GM04504 (cell line): Measurements from ENCODE around the gene ELAVL1.

ENCODE experiments used
- DNase-seq: peaks from one replicate; pipeline ENCODE4 v3.0.0-alpha.2; 2012; ENCODE audit warnings: low read depth

The ELAVL1 gene

DNA sequence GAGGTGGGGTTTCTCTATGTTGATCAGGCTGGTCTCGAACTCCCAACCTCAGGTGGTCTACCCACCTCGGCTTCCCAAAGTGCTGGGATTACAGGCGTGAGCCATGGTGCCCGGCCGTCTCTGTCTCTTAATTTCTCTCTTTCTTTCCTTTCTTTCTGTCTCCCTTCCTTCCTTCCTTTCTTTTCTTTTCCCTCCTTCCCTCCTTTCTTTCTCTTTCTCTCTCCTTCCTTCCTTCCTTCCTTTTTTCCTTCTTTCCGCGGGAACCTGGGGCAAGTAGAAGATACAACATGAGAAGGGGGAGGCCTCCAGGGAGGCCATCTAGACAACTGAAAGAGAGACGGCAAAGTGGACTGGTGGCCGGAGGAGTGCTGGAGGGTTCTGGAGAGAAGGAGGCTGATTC is 15.2 kb upstream of the ELAVL1 start:
- DNase-seq: no peak

DNA sequence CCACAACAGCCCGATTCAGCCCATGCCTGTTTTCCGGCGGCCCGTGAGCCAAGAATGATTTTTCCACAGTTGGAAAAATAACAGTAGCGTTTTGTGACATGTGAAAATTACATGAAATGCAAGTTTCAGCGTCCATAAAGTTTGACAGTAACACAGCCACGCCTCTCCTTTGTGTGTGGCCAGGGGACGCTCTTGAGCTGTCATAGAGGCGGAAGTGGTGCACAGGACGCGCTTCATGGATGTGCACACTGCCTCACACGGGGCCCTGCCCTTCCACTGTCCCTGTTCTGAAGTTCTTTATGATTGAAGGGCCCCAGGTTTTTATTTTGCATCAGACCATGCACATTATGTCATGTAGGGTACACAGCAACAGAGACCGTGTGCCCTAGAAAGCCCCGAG is 12.4 kb upstream of the ELAVL1 start:
- no peak for DNase-seq

DNA sequence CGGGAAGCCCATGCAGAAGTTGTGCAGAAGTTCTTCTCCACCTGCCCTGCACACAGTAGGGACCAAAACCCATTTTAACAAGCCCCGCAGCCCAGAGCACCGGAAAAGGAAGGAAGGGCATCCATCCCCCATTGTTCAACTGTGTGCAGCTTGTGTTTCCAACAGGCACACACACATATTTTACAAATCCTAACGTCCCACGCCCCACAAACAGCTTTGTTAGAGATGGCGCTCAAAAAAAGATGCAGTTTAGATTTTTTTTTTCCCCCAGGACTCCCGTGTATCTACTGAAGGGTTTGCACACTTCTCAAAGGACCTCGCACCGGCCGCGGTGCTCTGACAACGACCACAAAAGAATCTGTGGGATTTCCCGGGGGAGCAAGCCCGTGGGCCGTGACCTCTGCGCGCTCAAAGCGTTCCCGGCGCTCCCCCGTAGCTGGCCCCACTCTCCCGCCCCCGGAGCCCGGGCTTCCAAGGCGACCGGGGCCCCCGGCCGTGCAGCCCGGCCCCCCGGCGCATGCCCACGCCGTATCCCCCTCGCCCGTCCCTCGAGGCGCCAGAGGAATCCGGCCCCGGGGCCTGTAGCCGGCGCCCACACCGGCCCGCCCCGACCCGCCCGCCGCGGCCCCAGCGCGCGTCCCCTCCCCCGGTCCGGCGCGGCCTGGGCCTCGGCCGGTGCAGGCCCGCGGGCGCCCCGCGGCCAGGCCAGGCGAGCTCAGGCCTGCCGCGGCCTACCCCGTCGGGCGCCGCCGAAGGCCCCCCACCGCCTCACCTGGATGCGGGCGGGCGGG is 523 bp downstream of the ELAVL1 start:
- DNase-seq: no peak

DNA sequence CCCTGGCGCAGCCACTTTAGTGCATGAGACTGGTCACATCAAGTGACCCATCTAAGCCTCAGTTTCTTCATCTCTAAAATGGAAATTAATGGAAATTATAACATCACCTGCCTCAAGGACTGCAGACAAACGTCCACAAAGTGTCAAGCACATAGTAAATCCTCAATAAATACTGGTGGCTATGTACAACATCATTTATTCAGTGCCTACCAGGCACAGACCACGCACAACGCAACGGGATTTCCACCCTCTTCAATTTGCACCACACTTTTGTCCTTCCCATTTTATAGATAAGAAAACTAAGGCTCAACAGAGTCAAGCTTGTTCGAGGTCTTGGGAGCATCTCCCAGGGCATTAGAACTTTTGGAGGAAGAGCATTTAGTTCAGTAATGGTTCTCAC is 1.4 kb downstream of the ELAVL1 start:
- no peak for DNase-seq

DNA sequence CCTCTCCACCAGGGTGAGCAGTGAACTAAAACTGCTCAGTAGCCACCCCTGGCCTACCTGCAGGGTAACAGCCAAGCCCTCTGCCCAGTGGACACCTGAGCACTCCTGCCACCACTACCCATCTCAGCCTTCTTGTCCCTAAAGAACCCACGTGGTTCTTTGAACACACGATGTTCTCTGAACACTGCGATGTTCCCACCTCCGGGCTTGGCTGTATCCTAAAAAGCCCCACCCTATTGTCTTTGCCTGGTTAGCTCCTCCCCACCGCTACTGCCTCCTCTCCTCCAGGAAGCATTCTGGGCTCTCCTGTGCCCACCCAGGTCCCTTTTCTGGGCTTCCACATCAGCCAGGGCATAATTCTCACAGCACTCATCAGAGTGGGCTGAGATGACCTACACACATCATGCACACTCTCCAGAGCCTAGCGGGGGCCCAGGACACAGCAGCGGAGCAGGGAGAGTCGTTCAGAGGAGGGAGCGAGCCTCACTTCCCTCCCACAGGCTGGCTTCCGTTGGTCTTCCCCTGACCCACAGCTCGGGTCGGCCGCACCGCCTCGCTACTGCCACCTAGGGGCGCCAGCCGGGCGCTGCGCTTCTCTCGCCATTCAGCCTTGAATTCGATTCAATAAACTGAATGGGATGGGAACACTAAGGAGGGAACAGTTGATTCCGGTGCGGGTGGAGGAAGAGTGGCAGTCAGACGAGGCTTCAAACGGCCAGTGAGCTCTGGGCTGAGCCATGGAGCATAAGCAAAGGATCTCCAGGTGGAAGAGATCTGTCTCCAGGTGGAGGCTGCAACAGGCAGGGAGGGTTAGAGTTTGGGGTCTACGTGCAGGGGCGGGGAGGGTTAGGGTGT is 3.2 kb downstream of the ELAVL1 start:
- DNase-seq: peak; percentile 45

DNA sequence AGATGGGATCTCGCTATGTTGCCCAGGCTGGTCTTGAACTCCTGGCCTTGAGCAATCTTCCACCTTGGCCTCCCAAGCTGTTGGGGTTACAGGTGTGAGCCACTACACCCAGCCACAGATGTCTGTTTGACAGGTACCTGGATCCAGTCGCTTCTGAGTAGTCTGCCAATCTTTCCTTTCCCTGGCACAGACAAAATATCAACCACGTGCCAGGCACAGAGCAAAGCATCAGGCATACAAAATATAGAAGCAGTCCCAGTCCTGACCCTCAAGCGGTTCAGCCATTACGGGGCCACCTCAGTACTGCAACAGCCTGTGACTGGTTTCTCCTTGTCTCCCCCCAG is 3.8 kb downstream of the ELAVL1 start:
- DNase-seq: no peak

DNA sequence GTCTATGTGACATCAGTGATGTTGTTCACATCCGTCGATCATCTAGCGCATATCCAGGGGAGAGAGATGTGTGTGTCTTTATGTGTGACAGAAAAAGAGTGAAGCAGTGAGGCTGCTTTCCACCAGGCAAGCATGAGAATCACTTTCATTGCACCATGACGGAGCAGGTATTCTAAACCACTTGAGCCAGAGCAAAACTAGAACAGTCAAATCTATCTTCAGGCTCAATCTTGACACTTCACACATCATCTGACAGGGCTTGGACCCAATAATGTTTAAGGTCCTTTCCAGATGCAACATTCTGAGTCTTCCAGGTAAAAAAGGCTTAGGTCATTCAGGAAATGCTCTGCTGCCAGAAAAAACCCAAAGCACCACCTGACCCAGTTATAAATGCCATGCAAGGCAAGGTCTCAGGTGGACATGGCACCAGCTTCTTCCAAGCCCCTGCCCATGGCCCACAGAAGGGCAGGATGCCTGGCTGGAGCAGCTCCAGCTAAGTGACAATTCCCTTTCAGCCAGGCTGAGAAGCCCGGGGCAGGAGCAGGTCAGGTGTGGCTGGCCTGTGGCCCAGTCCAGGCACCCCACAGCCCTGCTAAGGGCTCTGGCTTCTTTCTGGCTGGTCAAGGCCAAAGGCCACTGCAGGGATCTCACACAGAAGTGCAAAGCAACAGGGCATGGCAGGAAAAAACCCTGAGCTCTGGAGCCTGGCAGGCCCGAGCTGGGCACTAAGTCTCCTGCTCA is 5.0 kb downstream of the ELAVL1 start:
- DNase-seq: no peak

DNA sequence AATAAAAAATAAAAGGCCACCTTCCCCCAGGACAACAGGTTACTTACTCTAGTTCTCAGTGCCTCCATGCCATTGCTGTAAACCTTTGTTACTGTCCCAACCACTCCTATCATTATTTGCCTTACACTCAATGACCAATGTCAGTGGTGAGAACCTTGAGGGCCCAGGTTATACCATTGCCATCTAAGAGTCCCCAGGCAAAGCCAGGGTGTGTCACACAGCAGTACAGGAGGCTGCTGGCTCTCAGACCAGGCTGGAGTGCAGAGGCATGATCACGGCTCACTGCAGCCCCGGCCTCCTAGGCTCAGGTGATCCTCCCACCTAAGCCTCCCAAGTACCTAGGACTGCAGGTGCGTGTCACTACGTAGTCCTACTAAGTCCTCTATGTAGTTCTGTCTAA is 6.1 kb downstream of the ELAVL1 start:
- no peak for DNase-seq

DNA sequence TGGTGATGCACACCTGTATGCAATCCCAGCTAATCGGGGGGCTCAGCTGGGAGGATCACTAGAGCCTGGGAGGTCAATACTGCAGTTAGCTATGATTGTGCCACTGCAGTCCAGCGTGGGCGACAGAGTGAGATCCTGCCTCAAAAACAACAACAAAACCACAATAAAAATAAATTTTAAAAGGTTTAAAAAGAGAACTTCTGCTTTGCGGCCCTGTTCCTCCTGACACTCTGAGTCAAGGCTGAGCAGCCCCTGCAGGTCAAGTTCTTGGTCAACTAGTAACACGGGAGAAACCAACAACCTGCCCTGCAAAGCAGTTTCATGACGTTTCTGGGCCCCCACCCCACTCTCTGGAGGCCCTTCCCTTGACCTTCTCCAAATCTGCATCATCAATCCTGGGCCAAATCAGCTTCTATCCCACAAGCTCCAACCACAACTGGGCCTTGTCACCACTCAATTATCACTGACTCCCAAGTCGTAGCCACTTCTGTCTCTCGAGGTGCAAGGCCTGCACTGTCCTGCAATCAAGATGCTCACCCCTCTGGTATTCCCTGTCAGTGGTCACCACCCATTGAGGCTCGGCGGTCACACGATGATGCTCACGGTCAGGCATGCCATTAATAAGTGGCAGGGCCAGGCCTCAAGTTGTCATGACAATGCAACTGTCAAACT is 7.5 kb downstream of the ELAVL1 start:
- DNase-seq: no peak

DNA sequence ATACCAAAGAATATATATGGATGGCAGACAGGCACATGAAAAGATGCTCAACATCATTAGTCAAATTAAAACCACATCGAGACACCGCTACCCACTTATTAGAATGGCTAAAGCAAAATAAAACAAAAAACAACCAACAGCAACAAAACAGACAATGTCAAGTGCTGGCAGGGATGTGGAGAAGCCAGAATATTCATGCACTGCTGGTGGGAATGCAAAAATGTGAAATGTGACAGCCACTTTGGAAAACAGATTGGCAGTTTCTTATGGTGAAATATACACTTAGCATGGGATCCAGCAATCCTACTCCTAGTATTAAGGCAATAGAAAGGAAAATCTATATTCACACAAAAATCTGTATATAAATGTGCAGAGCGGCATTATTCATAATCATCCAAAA is 8.6 kb downstream of the ELAVL1 start:
- no peak for DNase-seq

DNA sequence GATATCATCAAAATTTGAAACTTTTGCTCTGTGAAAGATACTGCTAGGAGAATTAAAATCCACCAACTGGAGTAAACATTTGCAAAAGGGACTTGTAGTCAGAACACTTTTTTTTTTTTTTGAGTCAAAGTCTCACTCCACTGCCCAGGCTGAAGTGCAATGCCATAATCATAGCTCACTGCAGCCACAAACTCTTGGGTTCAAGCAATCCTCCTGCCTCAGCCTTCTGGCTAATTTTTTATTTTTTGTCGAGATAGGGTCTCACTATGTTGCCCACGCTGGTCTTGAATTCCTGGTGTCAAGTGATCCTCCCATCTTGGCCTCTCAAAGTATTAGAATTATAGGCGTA is 9.7 kb downstream of the ELAVL1 start:
- no peak for DNase-seq

DNA sequence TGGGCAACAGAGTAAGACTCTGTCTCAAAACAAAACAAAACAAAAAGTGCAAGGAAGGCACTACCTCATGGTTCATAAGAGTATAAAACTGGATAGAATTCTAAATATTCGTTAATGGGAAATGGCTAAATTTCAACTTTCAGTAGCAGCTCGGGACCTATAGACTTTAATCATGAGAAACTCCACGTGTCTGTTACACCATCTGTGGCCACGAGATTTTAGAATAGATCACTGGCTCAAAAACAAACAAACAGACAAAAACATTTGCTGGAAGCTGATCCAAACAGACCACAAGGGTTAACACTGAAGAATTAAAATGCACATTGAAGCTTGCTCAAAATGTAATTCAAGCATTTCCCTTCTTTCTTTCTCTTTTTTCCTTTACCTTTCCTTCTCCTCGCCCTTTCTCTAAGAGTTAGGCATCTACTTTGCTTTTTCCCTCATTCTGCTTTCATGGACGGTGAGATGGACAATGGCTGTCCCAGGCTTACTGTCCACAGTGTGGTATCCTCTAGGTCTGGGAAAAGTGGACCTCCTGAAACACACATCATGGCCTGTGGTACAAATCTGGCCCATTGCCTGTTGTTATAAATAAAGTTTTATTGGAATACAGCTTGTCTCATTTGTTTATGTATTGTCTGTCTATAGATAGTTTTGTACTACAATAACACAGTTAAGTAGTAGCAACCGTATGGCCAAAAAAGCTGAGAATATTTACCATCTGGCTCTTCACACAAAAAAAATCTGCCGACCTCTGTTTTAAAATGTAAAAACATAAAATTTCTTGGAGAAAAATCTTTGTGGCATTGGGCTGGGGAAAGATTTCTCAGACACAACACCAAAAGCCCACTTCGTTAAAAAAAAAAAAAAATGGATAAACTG is 10.3 kb downstream of the ELAVL1 start:
- no peak for DNase-seq

DNA sequence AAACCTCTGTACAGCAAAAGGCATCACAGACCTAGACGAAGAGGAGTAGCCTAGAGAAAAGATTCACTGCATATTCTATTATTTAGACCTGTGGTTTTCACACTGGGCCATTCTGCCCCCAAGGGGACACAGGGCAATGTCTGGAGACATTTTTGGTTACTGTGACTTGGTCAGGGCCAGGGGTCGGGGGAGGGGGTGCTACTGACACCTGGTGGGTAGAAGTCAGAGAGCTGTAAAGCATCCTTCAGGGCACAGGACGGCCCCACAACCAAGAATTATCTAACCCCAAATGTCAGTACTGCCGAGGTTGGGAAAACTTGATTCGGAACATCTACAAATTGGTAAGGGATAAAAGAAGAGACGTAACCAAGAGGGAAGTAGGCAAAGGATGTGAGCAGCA is 11.3 kb downstream of the ELAVL1 start:
- DNase-seq: no peak

DNA sequence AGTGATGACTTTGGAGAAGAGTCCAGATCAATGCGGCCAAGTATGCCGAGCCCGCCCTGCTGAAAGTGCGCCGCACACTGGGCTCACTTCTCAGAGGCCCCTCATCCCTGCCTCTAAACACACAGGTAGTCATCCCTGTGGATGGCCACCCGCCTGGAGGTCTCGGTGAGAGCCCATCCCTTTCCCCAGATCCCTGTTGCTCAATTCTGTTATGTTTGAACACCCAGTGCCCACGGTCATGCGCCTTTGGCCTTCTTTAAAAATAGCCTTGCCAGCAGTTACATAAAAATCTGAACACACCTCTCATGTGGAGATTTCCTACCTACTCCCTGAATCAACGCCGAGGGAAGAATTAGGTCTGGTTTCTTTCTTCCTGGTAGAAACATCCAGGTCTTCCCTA is 11.9 kb downstream of the ELAVL1 start:
- no peak for DNase-seq

DNA sequence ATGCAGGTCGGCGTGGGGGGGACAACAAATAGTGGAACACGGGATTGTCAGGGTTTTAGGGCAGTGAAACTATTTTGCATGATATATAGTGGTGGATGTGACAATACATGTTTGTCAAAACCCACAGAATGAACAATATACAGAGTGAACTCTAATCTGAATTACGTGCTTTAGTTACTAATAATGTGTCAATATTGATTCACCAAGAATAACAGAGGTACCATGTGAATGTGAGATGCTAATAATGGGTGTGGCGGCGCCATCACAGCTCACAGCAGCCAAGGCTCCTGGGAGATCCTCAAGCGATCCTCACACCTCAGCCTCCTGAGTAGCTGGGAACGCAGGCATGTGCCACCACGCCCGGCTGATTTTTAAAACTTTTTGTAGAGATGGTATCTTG is 12.9 kb downstream of the ELAVL1 start:
- no peak for DNase-seq

DNA sequence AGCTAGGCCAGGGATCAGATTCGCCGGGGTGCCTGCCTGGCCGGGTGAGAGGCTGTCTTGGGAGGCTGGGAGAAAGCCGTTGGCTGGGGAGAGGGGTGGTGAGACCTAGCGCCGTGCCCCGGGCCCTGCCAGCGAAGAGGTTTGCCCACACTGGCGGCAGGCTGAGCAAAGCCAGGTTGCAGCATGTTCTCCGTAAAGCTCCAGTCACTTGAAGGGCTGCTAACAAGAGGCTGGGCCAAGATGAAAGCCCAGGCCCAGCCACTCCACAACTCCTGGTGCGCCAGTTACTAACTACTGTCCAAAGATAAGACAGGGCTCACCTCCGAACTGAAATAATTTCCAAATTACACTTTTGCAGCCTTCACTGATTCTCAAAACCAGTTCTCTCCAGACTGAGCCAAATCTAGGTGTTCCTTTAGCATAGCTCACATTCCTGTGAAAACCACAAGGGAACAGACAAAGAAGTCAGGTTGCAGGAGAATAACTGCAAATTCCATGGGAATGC is 16.3 kb downstream of the ELAVL1 start:
- DNase-seq: no peak

DNA sequence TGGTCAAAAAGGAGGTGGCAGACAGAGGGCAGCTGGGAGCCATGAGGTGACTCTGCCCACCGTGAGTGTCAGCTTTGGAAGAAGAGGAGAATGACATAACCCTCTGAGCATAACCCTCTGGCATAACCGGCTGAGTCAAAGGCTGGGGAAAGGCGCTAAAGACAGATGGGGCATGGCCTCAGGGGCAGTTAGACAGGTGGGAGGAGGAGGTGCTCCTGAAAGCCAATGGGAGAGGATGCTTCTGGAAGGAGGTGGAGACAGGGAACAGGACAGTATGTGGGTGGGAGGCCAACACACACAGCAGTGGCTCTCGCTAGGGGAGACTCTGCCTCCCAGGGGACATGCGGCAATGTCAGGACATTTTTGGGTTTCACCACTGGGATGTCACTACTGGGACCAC is 17.1 kb downstream of the ELAVL1 start:
- DNase-seq: no peak

DNA sequence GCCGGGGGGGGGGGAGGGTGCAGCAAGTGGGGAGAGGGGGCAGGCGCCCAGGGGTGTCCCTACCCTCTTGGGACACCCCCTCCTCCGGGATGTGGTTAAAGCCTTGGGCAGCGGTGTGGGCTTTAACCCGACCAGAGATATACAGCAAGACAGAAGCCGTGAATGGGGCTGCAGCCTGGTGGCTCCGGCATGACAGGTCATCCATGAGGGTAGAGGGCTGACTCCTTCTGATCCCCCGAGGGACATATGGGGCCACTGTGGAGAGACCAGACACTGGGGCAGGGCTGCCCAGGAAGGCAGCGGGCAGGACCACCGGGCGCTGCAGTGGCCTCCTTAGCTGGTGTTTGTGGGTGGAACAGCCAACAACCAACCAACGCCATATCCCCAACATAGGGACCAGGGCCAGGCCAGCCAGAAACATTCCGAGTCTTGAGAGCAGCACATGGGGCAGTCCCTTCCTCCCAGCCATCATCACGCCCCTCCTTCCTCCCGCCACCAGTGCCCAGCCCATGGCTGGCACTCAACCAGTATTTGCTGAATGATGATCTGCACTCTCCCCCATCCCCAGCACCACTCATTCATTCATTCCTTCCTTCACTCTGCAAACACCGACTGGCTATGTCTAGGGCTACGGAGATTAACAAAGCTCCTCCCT is 18.2 kb downstream of the ELAVL1 start:
- no peak for DNase-seq

DNA sequence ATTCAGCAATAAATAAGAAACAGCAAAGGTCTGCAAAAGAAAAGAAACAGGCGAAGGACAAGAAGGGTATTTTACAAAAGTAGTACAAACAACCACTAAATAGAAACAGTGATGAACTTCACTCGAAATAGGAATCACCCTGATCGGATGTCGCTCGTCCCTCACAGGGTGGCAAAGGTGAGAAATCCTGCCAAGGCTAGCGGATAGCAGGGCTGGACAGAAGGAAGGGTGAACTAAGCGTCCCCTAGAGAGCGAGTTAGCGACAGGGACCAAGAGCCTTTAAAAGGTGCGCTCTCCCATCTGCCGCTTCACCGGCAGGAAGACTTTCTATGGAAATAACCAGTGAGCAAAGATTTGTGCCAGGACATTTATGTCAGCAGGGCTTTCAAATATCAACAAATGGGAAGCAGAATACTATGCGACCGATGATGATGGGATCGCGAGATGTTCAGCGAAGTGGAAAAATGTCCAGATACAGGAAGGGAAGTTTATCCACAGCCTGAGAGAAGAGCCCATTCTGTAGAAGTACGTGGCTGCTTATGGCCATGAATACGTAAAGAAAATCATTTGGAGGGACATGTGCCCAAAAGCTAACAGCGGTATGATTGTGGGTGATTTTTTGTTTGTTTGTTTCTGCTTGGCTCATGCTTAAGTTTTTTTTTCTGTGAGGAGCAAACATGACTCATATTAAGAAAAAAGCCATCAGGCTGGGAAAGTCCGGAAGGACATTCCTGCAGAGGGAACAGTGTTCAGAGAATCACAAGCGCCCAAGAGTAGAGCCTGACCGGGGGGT is 18.9 kb downstream of the ELAVL1 start:
- DNase-seq: peak; percentile 33

DNA sequence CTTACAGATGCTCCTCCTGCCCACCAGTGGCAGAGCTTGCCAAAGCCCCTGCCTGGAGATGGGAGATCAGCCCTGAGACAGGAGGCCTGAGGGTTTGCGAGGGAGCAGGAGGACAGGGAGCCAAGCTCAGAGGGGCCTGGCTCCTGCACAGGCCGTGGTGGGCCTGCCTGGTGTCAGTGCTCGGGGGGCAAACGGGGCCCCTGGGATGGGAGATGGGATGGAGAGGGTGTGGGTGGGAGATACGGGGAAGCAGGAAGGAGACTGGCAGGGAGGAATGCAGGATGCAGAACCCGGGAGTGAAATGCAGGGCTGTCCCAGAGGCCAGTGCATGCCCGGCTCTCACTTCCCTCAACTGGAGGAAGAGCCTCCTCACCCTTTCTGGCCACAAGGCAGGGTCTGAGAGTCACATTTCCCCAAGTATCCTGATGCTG is 19.9 kb downstream of the ELAVL1 start:
- DNase-seq: no peak
